HepG2 (cell line): ENCODE measurements around the gene PCYT2. TPM values are rescaled to one million over a fixed set of nuclear protein-coding genes. Genes with fewer than 3 reads are reported as not detected.

Source experiments
- DMAP1 ChIP-seq: IDR thresholded peaks from 2 replicates; pipeline ENCODE4 v1.6.1; 2016
- HOXA3 ChIP-seq: sonication (generic); formaldehyde crosslinking; IDR thresholded peaks from 2 replicates; pipeline ENCODE4 v1.5.0; 2020; ENCODE audit warnings: missing genetic modification reagents
- KLF16 ChIP-seq, 2 experiments: sonication (generic) in 1 of 2; formaldehyde crosslinking in 1 of 2; IDR thresholded peaks; 2 replicates each; pipeline versions ENCODE4 v1.6.1 to v1.8.0; 2016 to 2023; ENCODE audit warnings: missing genetic modification reagents in 2 of 2, missing compliant biosample characterization in 1 of 2
- MTA1 ChIP-seq: sonication (generic); formaldehyde crosslinking; IDR thresholded peaks from 2 replicates; pipeline ENCODE4 v1.4.0; 2020; ENCODE audit warnings: missing genetic modification reagents, mild to moderate bottlenecking, borderline replicate concordance
- RBM22 ChIP-seq: fragments of 200-400 bp; formaldehyde crosslinking; optimal IDR thresholded peaks from 2 replicates; pipeline ENCODE3; 2017; ENCODE audit warnings: mild to moderate bottlenecking, low read length, moderate library complexity
- SKI ChIP-seq: fragments of 450-650 bp; IDR thresholded peaks from one replicate; pipeline ENCODE4 v1.6.1; 2018; ENCODE audit warnings: mild to moderate bottlenecking; ENCODE audit not compliant: partially characterized antibody
- SRY ChIP-seq: sonication (generic); formaldehyde crosslinking; IDR thresholded peaks from 2 replicates; pipeline ENCODE4 v1.8.0; 2022; ENCODE audit warnings: mild to moderate bottlenecking, missing genetic modification reagents
- ZNF468 ChIP-seq: sonication (generic); formaldehyde crosslinking; IDR thresholded peaks from 2 replicates; pipeline ENCODE4 v1.8.0; 2022; ENCODE audit warnings: mild to moderate bottlenecking, moderate library complexity, missing genetic modification reagents
- polyA plus RNA-seq, 8 experiments: library from polyadenylated mRNA; depleted of rRNA in 3 of 8; stranded (reverse) in 7 of 8; unstranded in 1 of 8; fragments of >200 nt; fragmentation: Illumina TruSeq in 4 of 8; extraction: Trizol in 4 of 8; gene quantifications; 2 replicates each; pipeline versions ENCODE4 v1.2.1 to v1.2.3, GENCODE V29; 2011 to 2016; ENCODE audit warnings: low read depth in 4 of 8, missing spikeins in 1 of 8, mixed read lengths in 1 of 8; ENCODE audit not compliant: insufficient read depth in 1 of 8
- total RNA-seq, 5 experiments: library from RNA; depleted of rRNA; stranded (reverse); fragments of >200 nt; fragmentation: Illumina TruSeq; extraction: Trizol; gene quantifications; 2 replicates each; pipeline ENCODE4 v1.2.3, GENCODE V29; 2016; ENCODE audit warnings: low read depth in 1 of 5
- TF ChIP-seq, protein P1 (sequence below), 2 experiments: fragments of 450-650 bp in 1 of 2; sonication (generic) in 1 of 2; formaldehyde crosslinking in 1 of 2; IDR thresholded peaks; 2 replicates each; pipeline versions ENCODE4 v1.6.1 to v1.8.0; 2016 to 2022; ENCODE audit warnings: antibody characterized with exemption in 1 of 2, mild to moderate bottlenecking in 1 of 2, missing genetic modification reagents in 1 of 2
- TF ChIP-seq, protein P2 (sequence below): sonication (generic); formaldehyde crosslinking; IDR thresholded peaks from 2 replicates; pipeline ENCODE4 v1.5.1; 2020; ENCODE audit warnings: missing genetic modification reagents, mild to moderate bottlenecking, borderline replicate concordance
- TF ChIP-seq, protein P3 (sequence below): fragments of 450-650 bp; IDR thresholded peaks from 2 replicates; pipeline ENCODE4 v1.6.1; 2017
- TF ChIP-seq, protein P4 (sequence below): sonication (generic); formaldehyde crosslinking; IDR thresholded peaks from 2 replicates; pipeline ENCODE4 v1.4.0; 2020; ENCODE audit warnings: missing genetic modification reagents
- TF ChIP-seq, protein P5 (sequence below): sonication (generic); formaldehyde crosslinking; IDR thresholded peaks from 2 replicates; pipeline ENCODE4 v1.4.0; 2020; ENCODE audit warnings: missing genetic modification reagents

PCYT2 gene
- total and polyA plus RNA-seq, 2 of the 13 experiments (the other 11 are each of a cell fraction or from before 2014, with no cell fraction given) = 147 to 297 TPM

DNA sequence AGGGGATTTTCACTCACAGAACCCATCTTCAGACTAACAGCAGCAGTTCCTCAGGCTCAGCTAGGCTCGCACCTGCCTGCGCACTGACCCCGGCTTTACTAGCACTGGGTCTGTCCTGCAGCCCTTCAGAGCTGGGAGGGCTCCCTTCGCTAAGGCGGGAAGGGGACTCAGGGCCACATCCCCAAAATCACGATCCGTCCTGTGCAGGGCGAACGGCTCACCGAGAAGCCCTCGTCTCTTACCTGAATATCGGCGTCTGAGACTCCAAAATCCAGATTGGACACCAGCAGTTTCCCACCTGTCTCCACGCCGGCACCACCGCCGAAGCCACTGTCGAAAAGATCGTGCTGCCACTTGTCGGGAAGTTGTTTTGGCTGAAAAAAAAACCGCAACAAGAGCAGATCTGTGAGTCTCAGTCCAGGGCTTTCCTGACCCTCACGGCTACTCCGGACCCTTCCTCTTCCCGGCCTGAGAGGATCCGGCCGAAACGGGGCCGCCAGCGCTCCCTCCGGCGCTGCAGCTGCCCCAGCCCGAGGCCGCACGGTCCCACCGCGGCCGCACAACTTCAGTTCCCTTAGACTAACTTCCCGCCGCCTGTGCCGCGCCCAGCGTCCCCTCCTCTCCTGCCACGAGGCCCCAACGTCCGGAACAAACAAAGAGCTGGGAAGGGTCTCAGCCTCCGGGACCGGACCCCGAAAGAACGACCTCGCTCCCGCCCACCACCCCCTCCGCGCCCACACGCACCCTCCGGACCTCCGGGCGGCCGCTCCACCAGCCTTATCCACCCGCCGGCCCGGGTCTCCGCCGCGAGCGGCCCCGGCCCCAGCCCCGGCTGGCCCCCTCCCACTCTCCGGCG lies 20.5 kb downstream of the PCYT2 start (continued):
- TF ChIP-seq, protein P1, sequence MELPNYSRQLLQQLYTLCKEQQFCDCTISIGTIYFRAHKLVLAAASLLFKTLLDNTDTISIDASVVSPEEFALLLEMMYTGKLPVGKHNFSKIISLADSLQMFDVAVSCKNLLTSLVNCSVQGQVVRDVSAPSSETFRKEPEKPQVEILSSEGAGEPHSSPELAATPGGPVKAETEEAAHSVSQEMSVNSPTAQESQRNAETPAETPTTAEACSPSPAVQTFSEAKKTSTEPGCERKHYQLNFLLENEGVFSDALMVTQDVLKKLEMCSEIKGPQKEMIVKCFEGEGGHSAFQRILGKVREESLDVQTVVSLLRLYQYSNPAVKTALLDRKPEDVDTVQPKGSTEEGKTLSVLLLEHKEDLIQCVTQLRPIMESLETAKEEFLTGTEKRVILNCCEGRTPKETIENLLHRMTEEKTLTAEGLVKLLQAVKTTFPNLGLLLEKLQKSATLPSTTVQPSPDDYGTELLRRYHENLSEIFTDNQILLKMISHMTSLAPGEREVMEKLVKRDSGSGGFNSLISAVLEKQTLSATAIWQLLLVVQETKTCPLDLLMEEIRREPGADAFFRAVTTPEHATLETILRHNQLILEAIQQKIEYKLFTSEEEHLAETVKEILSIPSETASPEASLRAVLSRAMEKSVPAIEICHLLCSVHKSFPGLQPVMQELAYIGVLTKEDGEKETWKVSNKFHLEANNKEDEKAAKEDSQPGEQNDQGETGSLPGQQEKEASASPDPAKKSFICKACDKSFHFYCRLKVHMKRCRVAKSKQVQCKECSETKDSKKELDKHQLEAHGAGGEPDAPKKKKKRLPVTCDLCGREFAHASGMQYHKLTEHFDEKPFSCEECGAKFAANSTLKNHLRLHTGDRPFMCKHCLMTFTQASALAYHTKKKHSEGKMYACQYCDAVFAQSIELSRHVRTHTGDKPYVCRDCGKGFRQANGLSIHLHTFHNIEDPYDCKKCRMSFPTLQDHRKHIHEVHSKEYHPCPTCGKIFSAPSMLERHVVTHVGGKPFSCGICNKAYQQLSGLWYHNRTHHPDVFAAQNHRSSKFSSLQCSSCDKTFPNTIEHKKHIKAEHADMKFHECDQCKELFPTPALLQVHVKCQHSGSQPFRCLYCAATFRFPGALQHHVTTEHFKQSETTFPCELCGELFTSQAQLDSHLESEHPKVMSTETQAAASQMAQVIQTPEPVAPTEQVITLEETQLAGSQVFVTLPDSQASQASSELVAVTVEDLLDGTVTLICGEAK (IDR thresholded peaks at IDR 0.05) = no peak
- TF ChIP-seq, protein P1 (CRISPR knock-in tag; IDR thresholded peaks at IDR 0.05) = no peak
- TF ChIP-seq KLF16 (CRISPR knock-in tag; IDR thresholded peaks at IDR 0.05) = no peak
- TF ChIP-seq SRY (CRISPR knock-in tag) = peak; percentile 82; the same call in 1 of the 2 replicates
- no peak for TF ChIP-seq SKI
- TF ChIP-seq, protein P2, sequence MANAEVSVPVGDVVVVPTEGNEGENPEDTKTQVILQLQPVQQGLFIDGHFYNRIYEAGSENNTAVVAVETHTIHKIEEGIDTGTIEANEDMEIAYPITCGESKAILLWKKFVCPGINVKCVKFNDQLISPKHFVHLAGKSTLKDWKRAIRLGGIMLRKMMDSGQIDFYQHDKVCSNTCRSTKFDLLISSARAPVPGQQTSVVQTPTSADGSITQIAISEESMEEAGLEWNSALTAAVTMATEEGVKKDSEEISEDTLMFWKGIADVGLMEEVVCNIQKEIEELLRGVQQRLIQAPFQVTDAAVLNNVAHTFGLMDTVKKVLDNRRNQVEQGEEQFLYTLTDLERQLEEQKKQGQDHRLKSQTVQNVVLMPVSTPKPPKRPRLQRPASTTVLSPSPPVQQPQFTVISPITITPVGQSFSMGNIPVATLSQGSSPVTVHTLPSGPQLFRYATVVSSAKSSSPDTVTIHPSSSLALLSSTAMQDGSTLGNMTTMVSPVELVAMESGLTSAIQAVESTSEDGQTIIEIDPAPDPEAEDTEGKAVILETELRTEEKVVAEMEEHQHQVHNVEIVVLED (CRISPR knock-in tag) = no peak
- TF ChIP-seq, protein P3, sequence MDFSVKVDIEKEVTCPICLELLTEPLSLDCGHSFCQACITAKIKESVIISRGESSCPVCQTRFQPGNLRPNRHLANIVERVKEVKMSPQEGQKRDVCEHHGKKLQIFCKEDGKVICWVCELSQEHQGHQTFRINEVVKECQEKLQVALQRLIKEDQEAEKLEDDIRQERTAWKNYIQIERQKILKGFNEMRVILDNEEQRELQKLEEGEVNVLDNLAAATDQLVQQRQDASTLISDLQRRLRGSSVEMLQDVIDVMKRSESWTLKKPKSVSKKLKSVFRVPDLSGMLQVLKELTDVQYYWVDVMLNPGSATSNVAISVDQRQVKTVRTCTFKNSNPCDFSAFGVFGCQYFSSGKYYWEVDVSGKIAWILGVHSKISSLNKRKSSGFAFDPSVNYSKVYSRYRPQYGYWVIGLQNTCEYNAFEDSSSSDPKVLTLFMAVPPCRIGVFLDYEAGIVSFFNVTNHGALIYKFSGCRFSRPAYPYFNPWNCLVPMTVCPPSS = no peak
- TF ChIP-seq ZNF468 (CRISPR knock-in tag) = no peak
- TF ChIP-seq DMAP1 = peak; percentile 1; the same call in 1 of the 2 replicates
- no peak for TF ChIP-seq RBM22
- peak; percentile 25; the same call in 1 of the 2 replicates for TF ChIP-seq HOXA3
- TF ChIP-seq, protein P4, sequence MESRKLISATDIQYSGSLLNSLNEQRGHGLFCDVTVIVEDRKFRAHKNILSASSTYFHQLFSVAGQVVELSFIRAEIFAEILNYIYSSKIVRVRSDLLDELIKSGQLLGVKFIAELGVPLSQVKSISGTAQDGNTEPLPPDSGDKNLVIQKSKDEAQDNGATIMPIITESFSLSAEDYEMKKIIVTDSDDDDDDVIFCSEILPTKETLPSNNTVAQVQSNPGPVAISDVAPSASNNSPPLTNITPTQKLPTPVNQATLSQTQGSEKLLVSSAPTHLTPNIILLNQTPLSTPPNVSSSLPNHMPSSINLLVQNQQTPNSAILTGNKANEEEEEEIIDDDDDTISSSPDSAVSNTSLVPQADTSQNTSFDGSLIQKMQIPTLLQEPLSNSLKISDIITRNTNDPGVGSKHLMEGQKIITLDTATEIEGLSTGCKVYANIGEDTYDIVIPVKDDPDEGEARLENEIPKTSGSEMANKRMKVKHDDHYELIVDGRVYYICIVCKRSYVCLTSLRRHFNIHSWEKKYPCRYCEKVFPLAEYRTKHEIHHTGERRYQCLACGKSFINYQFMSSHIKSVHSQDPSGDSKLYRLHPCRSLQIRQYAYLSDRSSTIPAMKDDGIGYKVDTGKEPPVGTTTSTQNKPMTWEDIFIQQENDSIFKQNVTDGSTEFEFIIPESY = no peak; the same call in 1 of the 2 replicates
- TF ChIP-seq, protein P5, sequence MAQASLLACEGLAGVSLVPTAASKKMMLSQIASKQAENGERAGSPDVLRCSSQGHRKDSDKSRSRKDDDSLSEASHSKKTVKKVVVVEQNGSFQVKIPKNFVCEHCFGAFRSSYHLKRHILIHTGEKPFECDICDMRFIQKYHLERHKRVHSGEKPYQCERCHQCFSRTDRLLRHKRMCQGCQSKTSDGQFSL = no peak
- TF ChIP-seq MTA1 (CRISPR knock-in tag) = peak; percentile 33; the same call in 1 of the 2 replicates
